Caco-2 (cell line): ENCODE measurements around the gene ADAMTS8. TPM values are rescaled to one million over a fixed set of nuclear protein-coding genes. Genes with fewer than 3 reads are reported as not detected.

Source experiments
- BruUV-seq: library from RNA; stranded (reverse); fragments of 400-500 nt; replicated peaks from 2 replicates; lab custom pipeline; 2021; lab: Mats Ljungman, UMichigan
- CTCF ChIA-PET: fragments of 300-600 bp; sonication (Branson Sonifier 250); formaldehyde crosslinking; loops from one replicate; lab custom pipeline; 2022; ENCODE audit warnings: antibody characterized with exemption; lab: Charles Lee
- POLR2A ChIA-PET: fragments of 300-600 bp; sonication (Branson Sonifier 250); formaldehyde crosslinking; loops from one replicate; lab custom pipeline; 2022; ENCODE audit warnings: antibody characterized with exemption; lab: Charles Lee
- DNase-seq, 2 experiments: peaks; one replicate each; pipeline versions ENCODE4 v3.0.0 to v3.0.0-alpha.2; 2020 to 2022
- H3K27me3 ChIP-seq: replicated peaks from 2 replicates; pipeline ENCODE4 v1.6.0; 2011; ENCODE audit warnings: low read length; ENCODE audit not compliant: control insufficient read depth, insufficient read depth
- H3K36me3 ChIP-seq: 2 replicates; pipeline ENCODE4 v1.5.1; 2011; ENCODE audit warnings: low read length; ENCODE audit not compliant: control insufficient read depth, insufficient read depth
- H3K4me1 ChIP-seq: fragments of 250-450 bp; sonication (Bioruptor Pico); 2 replicates; pipeline ENCODE4 v1.5.1; 2020; ENCODE audit warnings: mild to moderate bottlenecking
- H3K4me3 ChIP-seq: 2 replicates; pipeline ENCODE4 v1.5.1; 2011; ENCODE audit warnings: low read depth, mild to moderate bottlenecking, control low read depth, low read length
- H3K9me3 ChIP-seq: fragments of 250-450 bp; sonication (Bioruptor Pico); 2 replicates; pipeline ENCODE4 v1.5.1; 2020; ENCODE audit warnings: mild to moderate bottlenecking, moderate library complexity
- H3K27ac Mint-ChIP-seq: one replicate; pipeline ENCODE4 v1.8.0; 2022; ENCODE audit warnings: mixed read lengths; ENCODE audit not compliant: unreplicated experiment
- H3K27me3 Mint-ChIP-seq: one replicate; pipeline ENCODE4 v1.8.0; 2022; ENCODE audit warnings: mixed read lengths; ENCODE audit not compliant: insufficient read depth, unreplicated experiment
- H3K36me3 Mint-ChIP-seq: one replicate; pipeline ENCODE4 v1.8.0; 2022; ENCODE audit warnings: mild to moderate bottlenecking, mixed read lengths; ENCODE audit not compliant: insufficient read depth, unreplicated experiment
- H3K4me1 Mint-ChIP-seq: one replicate; pipeline ENCODE4 v1.8.0; 2022; ENCODE audit warnings: low read depth, mixed read lengths; ENCODE audit not compliant: unreplicated experiment
- H3K4me3 Mint-ChIP-seq: one replicate; pipeline ENCODE4 v1.8.0; 2022; ENCODE audit warnings: mild to moderate bottlenecking, moderate library complexity, mixed read lengths; ENCODE audit not compliant: unreplicated experiment
- H3K9me3 Mint-ChIP-seq: one replicate; pipeline ENCODE4 v1.8.0; 2022; ENCODE audit warnings: mixed read lengths; ENCODE audit not compliant: unreplicated experiment
- CTCF ChIP-seq, 2 experiments: fragments of 200-600 bp in 1 of 2; IDR thresholded peaks; 1 replicate in 1 of 2; 2 replicates in 1 of 2; pipeline versions ENCODE4 v1.5.1 to v1.8.0; 2011 to 2022; ENCODE audit warnings: antibody characterized with exemption in 1 of 2, control low read depth in 1 of 2, inconsistent platforms in 1 of 2, low read depth in 1 of 2, low read length in 1 of 2, mild to moderate bottlenecking in 1 of 2, moderate library complexity in 1 of 2; ENCODE audit not compliant: insufficient read depth in 1 of 2, severe bottlenecking in 1 of 2, unreplicated experiment in 1 of 2
- intact Hi-C: fragments of 100-400 bp; cut with micrococcal nuclease; formaldehyde crosslinking; loops from one replicate; pipeline ENCODE4 v1.10.0; 2022; ENCODE audit not compliant: unreplicated experiment
- total RNA-seq: library from RNA; stranded (reverse); gene quantifications from 2 replicates; pipeline ENCODE4 v1.2.3, GENCODE V29; 2022

Gene ADAMTS8
- total RNA-seq, 1 experiment from 2014 or later = not detected

- Mint-ChIP-seq H3K27ac (no peak overlapping the region), H3K36me3 (no peaks in the 10 kb centered on the region), H3K9me3 (no peaks in the 10 kb centered on the region), H3K4me3 (no peak overlapping the region), H3K27me3 (peaks cover 29% of the 10 kb centered on the region), H3K4me1 (no peaks in the 10 kb centered on the region)
- H3K4me3 ChIP-seq = no peak overlapping the region
- H3K27me3 ChIP-seq = no peaks in the 10 kb centered on the region
- CTCF ChIA-PET = no interaction called here
- H3K9me3 ChIP-seq = no peaks in the 10 kb centered on the region
- POLR2A ChIA-PET = no interaction called here
- intact Hi-C loops = no loop called here
- BruUV-seq = no TSS peak
- H3K4me1 ChIP-seq = no peaks in the 10 kb centered on the region
- no peak for DNase-seq
- no peak for TF ChIP-seq CTCF (IDR thresholded peaks at IDR 0.05; ENCODE audit: insufficient read depth in 1 of 2, low read depth in 1 of 2, low read length in 1 of 2, severe bottlenecking in 1 of 2, unreplicated experiment in 1 of 2)
- H3K36me3 ChIP-seq = no peaks in the 10 kb centered on the region
Measured at GRCh38 chr11:130396965-130397364, 31.4 kb downstream of the ADAMTS8 start.

- Mint-ChIP-seq H3K9me3 (no peaks in the 10 kb centered on the region), H3K36me3 (no peaks in the 10 kb centered on the region), H3K27me3 (peaks cover 21% of the 10 kb centered on the region), H3K27ac (no peak overlapping the region), H3K4me3 (no peak overlapping the region), H3K4me1 (peaks cover 7% of the 10 kb centered on the region)
- no peak for DNase-seq
- BruUV-seq = no TSS peak
- intact Hi-C loops = no loop called here
- Histone ChIP-seq H3K4me3 (no peak overlapping the region), H3K36me3 (no peaks in the 10 kb centered on the region), H3K4me1 (peaks cover 6% of the 10 kb centered on the region), H3K27me3 (no peaks in the 10 kb centered on the region), H3K9me3 (no peaks in the 10 kb centered on the region)
- ChIA-PET CTCF (no interaction called here), POLR2A (no interaction called here)
- no peak for TF ChIP-seq CTCF (IDR thresholded peaks at IDR 0.05; ENCODE audit: insufficient read depth in 1 of 2, low read depth in 1 of 2, low read length in 1 of 2, severe bottlenecking in 1 of 2, unreplicated experiment in 1 of 2)
Measured at GRCh38 chr11:130394615-130395014, 33.8 kb downstream of the ADAMTS8 start.

GRCh38 chr11:130391711-130392110, 36.7 kb downstream of the ADAMTS8 start:
- H3K9me3 Mint-ChIP-seq = no peaks in the 10 kb centered on the region
- no peak for DNase-seq
- peaks cover 15% of the 10 kb centered on the region for H3K4me1 Mint-ChIP-seq
- CTCF ChIA-PET = no interaction called here
- no peak overlapping the region for H3K4me3 ChIP-seq
- intact Hi-C loops = no loop called here
- TF ChIP-seq CTCF (IDR thresholded peaks at IDR 0.05; ENCODE audit: insufficient read depth in 1 of 2, low read depth in 1 of 2, low read length in 1 of 2, severe bottlenecking in 1 of 2, unreplicated experiment in 1 of 2) = no peak
- H3K27ac Mint-ChIP-seq = no peak overlapping the region
- H3K9me3 ChIP-seq = no peaks in the 10 kb centered on the region
- POLR2A ChIA-PET = no interaction called here
- H3K36me3 ChIP-seq = no peaks in the 10 kb centered on the region
- no peaks in the 10 kb centered on the region for H3K36me3 Mint-ChIP-seq
- H3K27me3 ChIP-seq = no peaks in the 10 kb centered on the region
- no TSS peak for BruUV-seq
- H3K4me3 Mint-ChIP-seq = no peak overlapping the region
- peaks cover 6% of the 10 kb centered on the region for H3K27me3 Mint-ChIP-seq
- peaks cover 6% of the 10 kb centered on the region for H3K4me1 ChIP-seq
